Activated CD4-positive, alpha-beta T cell treated with anti-CD3 and anti-CD28 coated beads, Interleukin-2, amount 50 U/mL, for 16 hours (primary cell): ENCODE results near the gene PPAN.

Experiments used
- DNase-seq: peaks from one replicate; pipeline ENCODE4 v3.0.0-alpha.2; 2020

The PPAN gene

DNA sequence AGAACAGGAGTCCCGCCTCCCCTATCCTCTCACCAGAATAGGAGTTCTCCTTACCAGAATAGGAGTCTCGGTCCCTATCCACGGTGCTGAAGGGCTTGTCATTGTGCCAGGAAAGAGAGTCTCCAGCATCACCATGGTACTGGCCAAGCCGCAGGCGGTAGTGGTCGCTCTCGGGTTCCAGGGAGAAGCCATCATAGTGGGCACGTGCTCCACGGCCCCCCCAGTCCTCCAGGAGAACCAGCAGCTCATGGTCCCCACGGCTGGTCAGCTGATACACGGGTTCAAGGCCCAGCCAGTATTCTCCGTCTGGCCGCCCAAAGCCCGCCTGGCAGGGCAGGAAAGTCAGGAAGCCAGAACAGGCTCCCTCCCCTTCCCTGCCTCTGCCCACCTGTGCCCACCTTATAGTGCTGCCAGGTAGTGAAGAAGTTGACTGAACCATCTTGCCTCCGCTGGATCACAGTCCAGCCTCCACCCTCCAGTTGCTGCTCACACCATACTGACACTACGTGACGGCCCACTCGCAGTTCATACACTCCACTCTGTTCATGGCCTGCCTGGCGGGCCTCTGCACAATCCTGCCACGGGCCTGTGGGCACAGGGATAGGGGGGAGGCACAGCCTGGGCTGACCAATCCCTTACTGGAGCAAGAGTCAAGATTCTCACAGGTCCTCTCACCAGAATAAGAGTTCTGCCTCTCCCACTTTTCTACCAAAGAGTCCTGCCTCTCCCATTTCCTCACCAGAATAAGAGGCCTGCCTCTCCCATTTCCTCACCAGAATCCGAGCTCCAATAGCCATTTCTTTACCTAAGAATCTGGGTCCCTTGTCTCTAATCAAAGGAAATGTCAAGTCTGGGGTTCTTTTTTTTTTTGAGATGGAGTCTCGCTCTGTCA, 12.6 kb upstream of the PPAN start:
- DNase-seq = no peak

DNA sequence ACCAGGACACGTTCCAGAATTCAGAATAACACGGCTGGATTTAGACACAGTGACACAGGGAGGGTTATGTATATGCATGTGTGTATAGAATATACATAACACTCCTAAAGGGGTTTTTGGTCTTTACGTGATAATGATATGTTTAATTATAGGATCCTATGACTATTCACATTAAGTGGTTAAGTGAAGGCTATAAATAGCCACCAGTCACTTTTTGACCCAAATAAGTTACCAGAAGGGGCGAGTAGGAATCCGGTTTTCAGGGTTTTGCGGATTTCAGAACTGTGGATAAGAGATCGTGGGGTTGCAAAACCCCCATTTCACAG, 10.6 kb upstream of the PPAN start:
- no peak for DNase-seq

GRCh38 chr19:10095948-10096614, 10.1 kb upstream of the PPAN start:
- peak; percentile 93 for DNase-seq

DNA sequence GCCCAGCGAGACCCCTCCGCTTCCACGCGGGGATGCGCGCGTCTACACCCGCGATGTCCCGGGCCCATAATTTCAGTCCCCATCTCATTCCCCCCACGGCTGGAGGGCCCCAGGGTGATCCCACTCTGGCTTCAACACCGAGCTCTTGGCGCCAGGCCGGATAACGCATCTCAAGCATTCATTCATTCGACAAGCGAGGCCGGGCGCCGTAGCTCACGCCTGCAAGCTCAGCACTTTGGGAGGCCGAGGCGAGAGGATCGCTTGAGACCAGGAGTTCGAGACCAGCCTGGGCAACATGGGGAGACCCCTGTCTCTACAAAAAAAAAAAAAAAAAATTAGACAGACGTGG, 9.6 kb upstream of the PPAN start:
- DNase-seq = no peak

- no peak for DNase-seq
Observed at GRCh38 chr19:10100163-10100785, 5.9 kb upstream of the PPAN start.

DNA sequence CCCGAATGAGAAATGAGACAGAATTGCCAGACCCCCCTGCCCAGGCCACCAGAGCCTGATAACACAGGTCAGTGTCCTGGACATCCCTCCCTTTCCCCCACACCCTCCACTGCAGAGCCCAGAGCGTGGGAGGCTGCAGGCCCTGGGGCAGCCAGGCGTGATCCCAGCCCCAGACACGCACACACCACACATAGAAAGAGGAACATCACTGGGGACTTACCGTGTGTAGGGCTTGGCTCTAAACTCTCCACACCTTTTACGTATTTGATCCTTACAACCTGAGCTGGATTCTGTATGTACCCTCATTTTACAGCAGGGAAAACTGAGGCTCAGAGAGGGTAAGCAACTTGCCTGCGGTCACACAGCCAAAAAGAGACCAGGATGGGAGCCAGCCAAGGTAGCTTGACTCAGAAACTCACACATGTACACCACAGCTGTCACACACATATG, 3.4 kb upstream of the PPAN start:
- DNase-seq = no peak

GRCh38 chr19:10104130-10104513, 2.0 kb upstream of the PPAN start:
- no peak for DNase-seq

DNA sequence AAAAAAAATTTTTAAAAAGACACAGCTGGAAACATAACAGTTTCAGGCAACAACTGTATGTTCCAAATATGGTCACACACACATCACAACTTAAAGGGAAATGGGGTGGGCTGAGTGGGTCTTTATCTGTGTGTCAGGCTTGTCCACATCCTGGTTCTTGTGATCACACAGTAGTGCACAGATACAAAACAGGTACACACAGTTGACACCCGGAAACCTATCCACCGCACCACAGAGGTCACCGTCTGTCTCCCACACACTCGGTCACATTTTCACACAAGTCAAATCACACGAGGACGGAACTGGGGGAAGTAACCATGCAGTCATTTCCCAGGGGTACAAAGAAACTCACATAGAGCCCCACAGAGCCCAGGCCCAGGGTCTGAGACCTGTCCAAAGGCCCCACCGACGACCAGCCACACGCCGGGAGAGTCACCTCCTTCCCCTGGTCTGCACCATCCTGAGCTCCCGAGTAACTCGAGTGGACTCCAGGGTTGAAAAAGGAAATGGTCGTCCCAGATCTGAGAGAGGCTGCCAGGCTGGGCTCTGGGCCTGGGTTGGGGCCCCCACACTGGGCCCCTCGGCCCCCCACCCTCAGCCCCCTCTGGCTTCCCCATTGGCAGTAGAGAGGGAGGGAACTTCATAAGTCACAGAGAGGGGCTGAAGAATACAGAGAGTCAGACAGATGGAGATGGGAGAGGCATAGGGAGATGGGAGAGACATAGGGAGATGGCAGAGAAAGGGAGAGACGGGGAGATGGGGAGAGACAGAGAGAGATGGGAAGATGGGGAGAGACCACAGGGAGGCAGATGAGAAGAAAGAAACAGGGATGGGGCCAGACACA, 1.3 kb upstream of the PPAN start:
- peak; percentile 89 for DNase-seq

DNA sequence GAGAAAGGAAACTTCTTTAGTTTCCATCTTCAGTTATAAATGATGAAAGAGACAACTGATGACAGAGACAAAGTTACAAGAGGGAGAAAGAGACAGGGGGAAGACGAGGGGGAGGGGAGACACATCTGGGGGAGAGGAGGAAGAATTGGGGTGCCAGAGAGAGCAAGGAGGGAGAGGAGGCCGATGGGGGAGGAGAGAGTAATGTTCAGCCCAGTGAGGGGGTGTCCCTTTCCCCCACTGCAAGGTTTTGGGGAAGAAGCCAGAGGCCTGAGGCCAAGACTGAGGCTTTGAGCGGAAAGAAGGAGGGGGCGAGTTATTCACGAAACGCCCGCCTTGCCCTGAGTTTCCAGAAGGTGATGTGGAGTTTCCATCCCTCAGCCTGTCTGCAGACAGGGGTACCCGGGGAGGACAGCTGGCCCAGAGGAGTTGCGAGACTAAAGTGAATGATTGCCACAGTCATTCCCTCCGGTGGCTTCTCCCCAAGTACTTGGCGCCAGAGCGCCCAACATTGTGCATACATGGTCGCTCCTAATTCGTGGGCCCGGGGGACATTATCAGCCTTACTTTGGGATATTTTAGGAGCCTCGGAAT, 558 bp upstream of the PPAN start:
- peak; percentile 75 for DNase-seq

- no peak for DNase-seq
Observed at GRCh38 chr19:10107254-10107653, 1.1 kb downstream of the PPAN start.

DNA sequence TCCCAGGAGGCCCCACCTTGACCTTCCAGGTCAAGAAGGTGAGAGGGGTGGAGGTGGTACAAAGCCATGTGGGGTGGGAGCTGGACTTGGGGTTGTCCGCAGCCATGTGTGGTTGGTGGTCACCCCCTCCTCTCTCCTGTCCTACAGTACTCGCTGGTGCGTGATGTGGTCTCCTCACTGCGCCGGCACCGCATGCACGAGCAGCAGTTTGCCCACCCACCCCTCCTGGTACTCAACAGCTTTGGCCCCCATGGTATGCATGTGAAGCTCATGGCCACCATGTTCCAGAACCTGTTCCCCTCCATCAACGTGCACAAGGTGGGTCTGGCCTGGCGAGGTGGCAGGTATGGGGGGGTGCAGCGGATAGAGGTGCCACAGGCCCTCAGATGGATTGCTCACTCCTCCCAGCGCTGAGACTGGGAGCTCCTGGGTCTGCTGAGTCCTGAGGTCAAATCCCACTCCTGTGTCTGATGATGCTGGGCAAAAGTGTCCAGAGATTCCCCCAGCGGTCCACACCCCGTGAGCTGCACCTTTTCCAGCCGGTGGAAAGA, 1.7 kb downstream of the PPAN start:
- no peak for DNase-seq

- DNase-seq = no peak
Observed at GRCh38 chr19:10109528-10109927, 3.4 kb downstream of the PPAN start.

DNA sequence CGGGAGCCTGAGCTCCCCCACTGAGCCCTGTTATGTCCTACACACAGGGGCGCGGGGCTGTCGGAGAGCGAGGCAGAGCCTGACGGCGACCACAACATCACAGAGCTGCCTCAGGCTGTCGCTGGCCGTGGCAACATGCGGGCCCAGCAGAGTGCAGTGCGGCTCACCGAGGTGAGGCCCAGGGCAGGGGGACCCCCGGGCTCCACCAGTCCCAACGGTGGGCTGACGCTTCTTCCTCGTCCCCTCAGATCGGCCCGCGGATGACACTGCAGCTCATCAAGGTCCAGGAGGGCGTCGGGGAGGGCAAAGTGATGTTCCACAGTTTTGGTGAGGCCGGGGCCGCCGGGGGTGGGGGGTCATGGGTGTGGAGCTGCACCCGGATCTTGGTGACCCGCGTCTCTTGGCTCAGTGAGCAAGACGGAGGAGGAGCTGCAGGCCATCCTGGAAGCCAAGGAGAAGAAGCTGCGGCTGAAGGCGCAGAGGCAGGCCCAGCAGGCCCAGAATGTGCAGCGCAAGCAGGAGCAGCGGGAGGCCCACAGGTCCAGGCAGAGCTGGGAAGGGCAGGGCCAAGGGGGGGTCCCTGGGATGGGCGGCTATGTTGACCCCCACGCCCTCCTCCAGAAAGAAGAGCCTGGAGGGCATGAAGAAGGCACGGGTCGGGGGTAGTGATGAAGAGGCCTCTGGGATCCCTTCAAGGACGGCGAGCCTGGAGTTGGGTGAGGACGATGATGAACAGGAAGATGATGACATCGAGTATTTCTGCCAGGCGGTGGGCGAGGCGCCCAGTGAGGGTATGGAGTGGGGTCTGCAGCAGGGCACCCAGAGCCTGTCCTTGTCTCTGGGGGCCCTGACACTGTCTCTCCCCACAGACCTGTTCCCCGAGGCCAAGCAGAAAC, 4.2 kb downstream of the PPAN start:
- no peak for DNase-seq

GRCh38 chr19:10110972-10111317, 4.8 kb downstream of the PPAN start:
- DNase-seq = no peak

DNA sequence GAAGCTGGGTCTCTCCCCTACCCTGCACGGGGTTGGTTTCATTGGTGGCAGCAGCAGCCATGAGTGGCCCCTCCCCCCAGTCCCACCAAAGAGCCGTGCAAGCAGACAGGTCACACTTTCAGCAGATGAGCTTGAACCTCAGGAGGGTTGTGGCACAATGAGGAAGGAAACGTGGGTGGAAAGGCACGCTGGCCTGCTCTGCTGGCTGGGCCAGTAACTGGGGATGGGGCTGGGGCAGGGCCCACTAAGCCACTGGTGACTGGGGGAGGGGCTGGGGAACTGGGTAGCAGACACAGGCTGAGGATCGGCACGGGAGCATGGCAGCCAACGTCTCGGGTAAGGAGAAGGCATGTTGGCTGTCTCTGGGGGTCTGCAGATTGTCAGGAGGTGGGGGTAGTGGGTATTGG, 5.2 kb downstream of the PPAN start, which contains the start of gene P2RY11:
Gene P2RY11, plus strand, starts transcription at position 289 of the 407 bp plus-strand sequence. Its CDS starts 29 bp downstream, at position 318.
- peak; percentile 72 for DNase-seq

DNA sequence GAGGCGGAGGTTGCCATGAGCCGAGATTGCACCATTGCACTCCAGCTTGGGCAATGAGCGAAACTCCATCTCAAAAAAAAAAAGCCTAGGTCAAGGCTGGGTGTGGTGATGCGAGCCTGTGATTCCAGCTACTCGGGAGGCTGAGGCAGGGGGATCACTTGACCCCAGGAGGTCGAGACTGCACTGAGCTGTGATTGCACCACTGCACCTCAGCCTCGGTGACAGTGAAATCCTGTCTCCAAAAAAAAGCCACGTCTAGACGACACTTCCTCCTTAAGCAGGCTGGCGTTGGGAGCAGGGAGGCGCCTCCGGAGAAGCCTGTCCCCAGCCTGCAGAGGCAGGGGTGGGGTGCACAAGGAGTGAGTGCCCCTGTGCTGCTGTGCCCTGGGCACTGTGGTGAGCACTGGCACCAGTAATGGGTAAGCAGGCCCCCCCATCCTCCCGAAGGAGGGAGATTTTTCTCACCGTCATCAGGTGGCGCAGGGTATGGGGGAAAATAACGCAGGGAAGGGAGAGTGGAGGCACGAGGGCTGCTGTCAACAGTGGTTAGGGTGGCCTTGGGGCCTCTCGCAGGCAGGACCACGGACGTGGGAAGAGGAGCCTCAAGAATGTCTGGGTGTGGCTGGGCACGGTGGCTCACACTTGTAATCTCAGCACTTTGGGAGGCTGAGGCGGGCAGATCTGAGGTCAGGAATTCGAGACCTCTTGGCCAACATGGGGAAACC, 6.0 kb downstream of the PPAN start:
- peak; percentile 73 for DNase-seq

DNA sequence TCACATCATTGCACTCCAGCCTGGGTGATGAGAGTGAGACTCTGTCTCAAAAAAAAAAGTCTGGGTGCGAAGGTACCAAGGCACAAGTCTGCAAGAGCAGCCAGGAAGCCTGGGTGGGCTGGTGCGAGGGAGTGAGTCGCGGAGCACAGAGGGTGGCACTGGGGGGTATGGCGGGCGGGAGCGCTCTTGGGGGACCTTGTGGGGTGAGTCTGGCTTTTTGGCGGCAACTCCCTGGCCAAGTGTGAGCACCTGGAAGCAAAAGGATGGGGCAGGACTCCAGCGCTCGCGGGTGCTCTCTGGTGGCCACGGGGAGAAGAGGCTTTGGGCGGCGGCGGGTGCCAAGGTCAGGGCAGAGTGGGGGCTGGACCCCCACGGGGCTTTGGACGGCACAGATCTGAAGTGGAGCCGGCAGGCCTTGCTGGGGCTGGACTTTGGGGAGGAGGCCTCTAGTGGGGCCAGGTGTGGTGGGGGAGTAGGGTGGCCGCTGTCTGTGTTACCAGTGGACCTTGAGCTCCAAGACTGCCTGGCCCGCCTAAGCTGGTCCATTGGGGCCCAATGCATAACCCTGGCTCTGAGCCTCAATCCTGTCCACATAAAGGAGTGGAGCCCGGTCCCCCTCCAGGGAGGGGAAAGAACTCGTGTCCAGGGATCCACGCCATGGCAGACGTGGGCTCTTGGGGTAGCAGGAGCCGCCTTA, 6.9 kb downstream of the PPAN start:
- peak; percentile 78 for DNase-seq

DNA sequence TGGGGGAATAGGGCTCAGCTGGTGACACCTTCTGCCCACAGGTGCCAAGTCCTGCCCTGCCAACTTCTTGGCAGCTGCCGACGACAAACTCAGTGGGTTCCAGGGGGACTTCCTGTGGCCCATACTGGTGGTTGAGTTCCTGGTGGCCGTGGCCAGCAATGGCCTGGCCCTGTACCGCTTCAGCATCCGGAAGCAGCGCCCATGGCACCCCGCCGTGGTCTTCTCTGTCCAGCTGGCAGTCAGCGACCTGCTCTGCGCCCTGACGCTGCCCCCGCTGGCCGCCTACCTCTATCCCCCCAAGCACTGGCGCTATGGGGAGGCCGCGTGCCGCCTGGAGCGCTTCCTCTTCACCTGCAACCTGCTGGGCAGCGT, 7.4 kb downstream of the PPAN start:
- peak; percentile 30 for DNase-seq

DNA sequence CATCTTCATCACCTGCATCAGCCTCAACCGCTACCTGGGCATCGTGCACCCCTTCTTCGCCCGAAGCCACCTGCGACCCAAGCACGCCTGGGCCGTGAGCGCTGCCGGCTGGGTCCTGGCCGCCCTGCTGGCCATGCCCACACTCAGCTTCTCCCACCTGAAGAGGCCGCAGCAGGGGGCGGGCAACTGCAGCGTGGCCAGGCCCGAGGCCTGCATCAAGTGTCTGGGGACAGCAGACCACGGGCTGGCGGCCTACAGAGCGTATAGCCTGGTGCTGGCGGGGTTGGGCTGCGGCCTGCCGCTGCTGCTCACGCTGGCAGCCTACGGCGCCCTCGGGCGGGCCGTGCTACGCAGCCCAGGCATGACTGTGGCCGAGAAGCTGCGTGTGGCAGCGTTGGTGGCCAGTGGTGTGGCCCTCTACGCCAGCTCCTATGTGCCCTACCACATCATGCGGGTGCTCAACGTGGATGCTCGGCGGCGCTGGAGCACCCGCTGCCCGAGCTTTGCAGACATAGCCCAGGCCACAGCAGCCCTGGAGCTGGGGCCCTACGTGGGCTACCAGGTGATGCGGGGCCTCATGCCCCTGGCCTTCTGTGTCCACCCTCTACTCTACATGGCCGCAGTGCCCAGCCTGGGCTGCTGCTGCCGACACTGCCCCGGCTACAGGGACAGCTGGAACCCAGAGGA, 7.9 kb downstream of the PPAN start:
- no peak for DNase-seq
